ENCODE data around the gene MTFMT. TPM values are rescaled to one million over a fixed set of nuclear protein-coding genes. Genes with fewer than 3 reads are reported as not detected.

Gene MTFMT
- total RNA-seq, 4 donors from 2014 or later, result 21.1 to 36.9 (median 29.4) TPM

GRCh38 chr15:65072617-65073016 lies 43.2 kb upstream of the MTFMT start:
- TF ChIP-seq POLR2AphosphoS5 (IDR thresholded peaks at IDR 0.05) (no peak), POLR2A (IDR thresholded peaks at IDR 0.05) (no peak), EP300 (IDR thresholded peaks at IDR 0.05) (no peak), CTCF (IDR thresholded peaks at IDR 0.05) (no peak)
- WGBS, 2 donors (ENCODE audit: low coverage in 1 of 2), result 89% methylated on average over 2 of the region's 3 CpGs; no CpG with 5 or more reads in 1 of the 2 donors
- H3K4me1 ChIP-seq, result peaks cover 19 to 68% (median 38%) of the 10 kb centered on the region in 3 donors
- H3K9me3 ChIP-seq, result no peaks in the 10 kb centered on the region
- no peaks in the 10 kb centered on the region for H3K36me3 ChIP-seq
- H3K27ac ChIP-seq, result peak overlapping the region in 3 of 4 donors; percentile 89 to 95 (median 93)
- H3K4me3 ChIP-seq, result no peak overlapping the region
- ATAC-seq, result no peak
- peaks cover 15% of the 10 kb centered on the region for H3K27me3 ChIP-seq

GRCh38 chr15:65072027-65072426 lies 42.6 kb upstream of the MTFMT start:
- no peaks in the 10 kb centered on the region for H3K36me3 ChIP-seq
- ATAC-seq, result no peak
- TF ChIP-seq CTCF (IDR thresholded peaks at IDR 0.05) (no peak), EP300 (IDR thresholded peaks at IDR 0.05) (no peak), POLR2A (IDR thresholded peaks at IDR 0.05) (no peak), POLR2AphosphoS5 (IDR thresholded peaks at IDR 0.05) (no peak)
- peak overlapping the region; percentile 89 to 99 (median 94) for H3K27ac ChIP-seq
- no peak overlapping the region for H3K4me3 ChIP-seq
- H3K4me1 ChIP-seq, result peaks cover 19 to 68% (median 38%) of the 10 kb centered on the region in 3 donors
- 63% methylated on average over 1 of the region's 1 CpG; no CpG with 5 or more reads in 1 of the 2 donors for WGBS, 2 donors (ENCODE audit: low coverage in 1 of 2)
- H3K9me3 ChIP-seq, result no peaks in the 10 kb centered on the region
- peaks cover 11% of the 10 kb centered on the region for H3K27me3 ChIP-seq

DNA sequence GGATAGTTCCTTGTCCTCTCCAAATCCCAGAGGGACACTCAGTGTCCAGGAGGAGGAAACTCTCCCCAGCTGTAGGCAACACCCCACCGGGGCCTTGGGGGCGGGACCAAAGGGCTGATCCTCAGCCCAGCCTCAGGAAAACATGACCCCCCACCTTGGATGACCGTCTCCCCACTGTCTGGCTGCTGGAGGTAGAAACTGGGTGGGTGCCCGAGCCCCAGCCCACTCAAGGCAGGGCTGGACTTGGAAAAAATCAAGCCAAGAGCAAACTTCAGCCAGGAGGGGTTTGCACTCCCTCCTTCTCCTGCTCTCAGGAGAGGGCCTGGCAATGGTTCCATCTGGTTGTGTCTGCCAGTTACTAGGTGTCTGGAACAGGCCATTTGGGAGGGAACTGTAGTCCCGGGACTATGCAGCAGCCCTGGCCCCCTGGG lies 42.0 kb upstream of the MTFMT start:
- Histone ChIP-seq H3K27me3 (peaks cover 5% of the 10 kb centered on the region), H3K36me3 (no peaks in the 10 kb centered on the region), H3K4me1 (peaks cover 19 to 68% (median 38%) of the 10 kb centered on the region in 3 donors), H3K27ac (peak overlapping the region; percentile 89 to 99 (median 94)), H3K9me3 (no peaks in the 10 kb centered on the region), H3K4me3 (no peak overlapping the region)
- no peak for TF ChIP-seq CTCF (IDR thresholded peaks at IDR 0.05)
- TF ChIP-seq EP300 (IDR thresholded peaks at IDR 0.05), result no peak
- ATAC-seq, result peak; percentile 37
- WGBS, 2 donors (ENCODE audit: low coverage in 1 of 2), result no CpG with 5 or more reads among the region's 5 CpGs

GRCh38 chr15:65069779-65070546 lies 40.5 kb upstream of the MTFMT start:
- no peak for ATAC-seq
- Histone ChIP-seq H3K36me3 (peaks cover 0 to 3% of the 10 kb centered on the region in 2 donors), H3K27ac (peak overlapping the region; percentile 89 to 99 (median 94)), H3K27me3 (peaks cover 5% of the 10 kb centered on the region), H3K4me3 (no peak overlapping the region), H3K9me3 (no peaks in the 10 kb centered on the region), H3K4me1 (peaks cover 19 to 80% (median 41%) of the 10 kb centered on the region in 3 donors)
- TF ChIP-seq POLR2A (IDR thresholded peaks at IDR 0.05), result no peak
- no peak for TF ChIP-seq CTCF (IDR thresholded peaks at IDR 0.05)
- TF ChIP-seq EP300 (IDR thresholded peaks at IDR 0.05), result no peak
- TF ChIP-seq POLR2AphosphoS5 (IDR thresholded peaks at IDR 0.05), result no peak
- 37% methylated on average over 2 of the region's 5 CpGs; no CpG with 5 or more reads in 1 of the 2 donors for WGBS, 2 donors (ENCODE audit: low coverage in 1 of 2)

- Histone ChIP-seq H3K4me3 (no peak overlapping the region), H3K27me3 (peaks cover 5% of the 10 kb centered on the region), H3K27ac (peak overlapping the region; percentile 89 to 99 (median 94)), H3K4me1 (peaks cover 19 to 87% (median 46%) of the 10 kb centered on the region in 3 donors), H3K9me3 (no peaks in the 10 kb centered on the region), H3K36me3 (peaks cover 0 to 5% of the 10 kb centered on the region in 2 donors)
- ATAC-seq, result peak; percentile 79
- WGBS, 2 donors (ENCODE audit: low coverage in 1 of 2), result 17% methylated on average over 1 of the region's 1 CpG; no CpG with 5 or more reads in 1 of the 2 donors
- peak; percentile 73 for TF ChIP-seq POLR2AphosphoS5 (IDR thresholded peaks at IDR 0.05)
- TF ChIP-seq CTCF (IDR thresholded peaks at IDR 0.05), result no peak
- no peak for TF ChIP-seq POLR2A (IDR thresholded peaks at IDR 0.05)
Measured at GRCh38 chr15:65069179-65069578, 39.7 kb upstream of the MTFMT start.
